HEK293 (cell line): ENCODE data around the gene INS.

ENCODE experiments used
- CTCF ChIA-PET: fragments of 350-600 bp; formaldehyde crosslinking; extraction: SDS; loops from one replicate; lab custom pipeline; 2021; ENCODE audit warnings: antibody characterized with exemption; lab: Yijun Ruan, JAX
- POLR2A ChIA-PET: fragments of 300-600 bp; formaldehyde crosslinking; extraction: SDS; loops from one replicate; lab custom pipeline; 2020; ENCODE audit warnings: antibody characterized with exemption, inconsistent platforms; lab: Yijun Ruan, JAX
- H3K27ac ChIP-seq: fragments of 200-500 bp; sonication (Bioruptor generic); 2 replicates; pipeline ENCODE4 v1.5.1; 2014; ENCODE audit warnings: low read depth, low read length, control low read depth, inconsistent platforms; ENCODE audit errors: extremely low read depth
- H3K36me3 ChIP-seq, 2 experiments: fragments of 200-500 bp in 1 of 2; sonication (Bioruptor generic) in 1 of 2; 1 replicate in 1 of 2; 2 replicates in 1 of 2; pipeline ENCODE4 v1.5.1; 2014 to 2017; ENCODE audit warnings: inconsistent platforms in 2 of 2, low read length in 2 of 2; ENCODE audit not compliant: control insufficient read depth in 2 of 2, insufficient read depth in 1 of 2
- H3K4me1 ChIP-seq: fragments of 200-500 bp; sonication (Bioruptor generic); 2 replicates; pipeline ENCODE4 v1.5.1; 2014; ENCODE audit warnings: mild to moderate bottlenecking, low read length, inconsistent platforms; ENCODE audit not compliant: control insufficient read depth, insufficient read depth
- H3K4me3 ChIP-seq: 2 replicates; pipeline ENCODE4 v1.5.1; 2011; ENCODE audit warnings: low read depth, mild to moderate bottlenecking, control low read depth, low read length, moderate library complexity
- H3K9me3 ChIP-seq: fragments of 200-500 bp; sonication (Bioruptor generic); 2 replicates; pipeline ENCODE4 v1.5.1; 2014; ENCODE audit warnings: low read depth, low read length, inconsistent platforms; ENCODE audit not compliant: control insufficient read depth, insufficient read depth
- BCL11A ChIP-seq: fragments of 450-650 bp; formaldehyde crosslinking; IDR thresholded peaks from 2 replicates; pipeline ENCODE4 v1.5.1; 2016; ENCODE audit warnings: low read depth, missing biosample characterization, missing genetic modification characterization
- HIC1 ChIP-seq: fragments of 450-650 bp; formaldehyde crosslinking; IDR thresholded peaks from 2 replicates; pipeline ENCODE4 v1.5.1; 2016; ENCODE audit warnings: missing biosample characterization, missing genetic modification characterization
- KLF17 ChIP-seq: fragments of 450-650 bp; formaldehyde crosslinking; IDR thresholded peaks from 2 replicates; pipeline ENCODE4 v1.5.1; 2016; ENCODE audit warnings: missing biosample characterization, missing genetic modification characterization
- KLF8 ChIP-seq: fragments of 450-650 bp; formaldehyde crosslinking; IDR thresholded peaks from 2 replicates; pipeline ENCODE4 v1.5.1; 2016; ENCODE audit warnings: missing biosample characterization, missing genetic modification characterization
- PRDM10 ChIP-seq: fragments of 450-650 bp; formaldehyde crosslinking; IDR thresholded peaks from 2 replicates; pipeline ENCODE4 v1.5.1; 2016; ENCODE audit warnings: missing biosample characterization, missing genetic modification characterization
- SP3 ChIP-seq: fragments of 450-650 bp; formaldehyde crosslinking; IDR thresholded peaks from 2 replicates; pipeline ENCODE4 v1.5.1; 2016; ENCODE audit warnings: missing biosample characterization, missing genetic modification characterization
- SP7 ChIP-seq: fragments of 450-650 bp; formaldehyde crosslinking; IDR thresholded peaks from 2 replicates; pipeline ENCODE4 v1.5.1; 2016; ENCODE audit warnings: missing biosample characterization, missing genetic modification characterization
- ZBTB10 ChIP-seq: fragments of 450-650 bp; formaldehyde crosslinking; IDR thresholded peaks from 2 replicates; pipeline ENCODE4 v1.5.1; 2016; ENCODE audit warnings: missing biosample characterization, missing genetic modification characterization
- ZBTB11 ChIP-seq: fragments of 450-650 bp; formaldehyde crosslinking; conservative IDR thresholded peaks from 2 replicates; pipeline ENCODE4 v1.5.1; 2016; ENCODE audit warnings: low read depth, missing biosample characterization, missing genetic modification characterization
- ZBTB17 ChIP-seq: fragments of 450-650 bp; formaldehyde crosslinking; IDR thresholded peaks from 2 replicates; pipeline ENCODE4 v1.5.1; 2016; ENCODE audit warnings: missing biosample characterization, missing genetic modification characterization
- ZBTB20 ChIP-seq: fragments of 450-650 bp; formaldehyde crosslinking; IDR thresholded peaks from 2 replicates; pipeline ENCODE4 v1.5.1; 2016; ENCODE audit warnings: missing biosample characterization, missing genetic modification characterization
- ZIC2 ChIP-seq: fragments of 450-650 bp; formaldehyde crosslinking; IDR thresholded peaks from 2 replicates; pipeline ENCODE4 v1.5.1; 2016; ENCODE audit warnings: missing biosample characterization, missing genetic modification characterization
- ZNF280C ChIP-seq: fragments of 450-650 bp; formaldehyde crosslinking; IDR thresholded peaks from 2 replicates; pipeline ENCODE4 v1.5.1; 2016; ENCODE audit warnings: missing biosample characterization, missing genetic modification characterization
- ZNF341 ChIP-seq: fragments of 450-650 bp; formaldehyde crosslinking; IDR thresholded peaks from 2 replicates; pipeline ENCODE4; 2016; ENCODE audit warnings: low read depth, missing biosample characterization, missing genetic modification characterization
- ZNF398 ChIP-seq: fragments of 450-650 bp; formaldehyde crosslinking; IDR thresholded peaks from 2 replicates; pipeline ENCODE4 v1.5.1; 2017; ENCODE audit warnings: missing biosample characterization, missing genetic modification characterization
- ZNF692 ChIP-seq: fragments of 450-650 bp; formaldehyde crosslinking; IDR thresholded peaks from 2 replicates; pipeline ENCODE4 v1.5.1; 2016; ENCODE audit warnings: missing biosample characterization, missing genetic modification characterization

Gene INS

GRCh38 chr11:2138431-2139122 lies 22.4 kb downstream of the INS start:
- no peaks in the 10 kb centered on the region for H3K4me1 ChIP-seq
- no peaks in the 10 kb centered on the region for H3K9me3 ChIP-seq
- POLR2A ChIA-PET, result interaction anchor here (0.6 to 0.7 kb wide), 2 partner anchors 39 to 112 kb away, joined by 3 to 10 read pairs; no protein-coding TSS in a partner anchor
- no peak overlapping the region for H3K27ac ChIP-seq
- peak overlapping the region; percentile 11 for H3K4me3 ChIP-seq
- CTCF ChIA-PET, result interaction anchor here (0.6 to 1.0 kb wide), 3 partner anchors 13 to 256 kb away, joined by 3 to 4 read pairs (median 3); no protein-coding TSS in a partner anchor
- H3K36me3 ChIP-seq, result no peaks in the 10 kb centered on the region
- TF ChIP-seq BCL11A (tag by site-specific recombination) (0 out of 2 replicates have a peak, but pooled peaks have one; percentile 50), PRDM10 (peak; percentile 49; the same call in 1 of the 2 replicates), SP3 (tag by site-specific recombination) (no peak; the same call in none of the 2 replicates), ZIC2 (tag by site-specific recombination) (peak; percentile 66), KLF8 (tag by site-specific recombination) (peak; percentile 42; the same call in 1 of the 2 replicates), ZBTB11 (tag by site-specific recombination) (no peak), ZNF398 (tag by site-specific recombination) (peak; percentile 96), KLF17 (tag by site-specific recombination) (0 out of 2 replicates have a peak, but pooled peaks have one; percentile 46), ZNF341 (peak; percentile 73), HIC1 (tag by site-specific recombination) (no peak), SP7 (tag by site-specific recombination) (peak; percentile 68), ZNF692 (tag by site-specific recombination) (no peak), ZBTB20 (tag by site-specific recombination) (peak; percentile 48; the same call in 1 of the 2 replicates), ZBTB10 (tag by site-specific recombination) (peak; percentile 43; the same call in 1 of the 2 replicates), ZNF280C (tag by site-specific recombination) (no peak), ZBTB17 (0 out of 2 replicates have a peak, but pooled peaks have one; percentile 16)
